ENCODE data around the gene VPS8.
A peak's percentile ranks its signal among the peaks of the same experiment; 100 is the strongest.
"Not testable (repeated sequence)": the region's sequence is repeated elsewhere in the genome, so short reads cannot be mapped to it uniquely, and the experiment has no call there.

The VPS8 gene

GRCh38 chr3:185003876-185004275 is 191.9 kb downstream of the VPS8 start:
- not testable (repeated sequence) for DNase-seq

- DNase-seq: no peak
These were observed 197.7 kb downstream of the VPS8 start for GRCh38 chr3:185009650-185010049.

DNA sequence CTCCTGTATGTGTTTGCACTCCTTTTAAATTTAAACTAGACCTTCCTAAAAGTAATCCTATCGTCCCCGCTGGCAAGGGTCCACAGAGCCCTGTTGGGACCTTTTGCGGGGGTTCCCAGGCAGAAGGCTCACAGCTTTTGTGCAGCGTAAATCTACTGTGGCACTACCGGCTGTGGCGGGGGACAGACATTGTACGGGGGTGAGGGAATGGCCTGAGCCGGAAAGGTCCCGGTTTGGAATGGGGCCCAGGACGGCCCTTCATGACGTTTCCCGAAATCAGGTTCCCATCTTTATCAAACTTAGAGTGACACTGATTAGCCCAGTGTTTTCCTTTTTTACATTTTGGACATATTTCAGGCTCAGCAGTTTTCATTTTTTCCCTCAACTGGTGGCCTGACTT is 205.6 kb downstream of the VPS8 start:
- not testable (repeated sequence) for DNase-seq

- not testable (repeated sequence) for DNase-seq
These were observed 206.0 kb downstream of the VPS8 start for GRCh38 chr3:185017996-185018395.

DNA sequence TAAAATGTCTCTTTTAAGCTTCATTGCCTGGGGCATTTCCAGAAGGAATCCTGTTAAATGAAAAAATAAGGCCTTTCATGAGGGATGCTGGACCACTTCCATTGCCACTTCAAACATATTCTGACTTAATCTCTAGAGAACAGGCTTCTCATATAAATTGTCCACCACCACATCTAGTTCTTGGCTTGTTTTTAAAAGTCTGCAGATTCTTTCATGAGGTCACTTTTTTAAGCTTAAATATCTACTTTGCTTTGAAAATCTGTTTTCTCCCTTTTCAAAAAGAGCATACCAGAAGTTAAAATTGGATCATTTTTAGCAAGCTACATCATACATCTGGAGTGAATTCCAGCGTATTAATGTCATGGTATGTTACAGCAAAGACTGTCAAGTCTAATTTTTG is 209.3 kb downstream of the VPS8 start:
- no peak for DNase-seq

DNA sequence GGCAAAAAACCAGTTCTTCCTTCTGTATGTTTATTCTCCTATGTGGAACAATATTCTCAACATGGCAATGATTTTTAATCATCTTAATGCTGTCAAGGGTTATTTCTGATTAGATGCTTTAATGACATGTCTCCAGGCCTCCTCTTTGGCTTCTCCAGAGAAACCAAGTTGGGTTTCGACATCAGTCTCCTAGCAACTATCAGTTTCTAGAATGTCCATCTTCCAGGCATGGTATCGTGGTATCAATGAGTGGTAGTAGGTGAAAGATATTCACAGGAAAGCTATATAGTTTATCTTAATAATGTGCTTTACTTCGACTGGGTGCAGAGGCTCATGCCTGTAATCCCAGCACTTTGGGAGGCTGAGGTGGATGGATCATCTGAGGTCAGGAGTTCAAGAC is 212.4 kb downstream of the VPS8 start:
- DNase-seq: no peak

- DNase-seq: peak in 1 of 5 experiments; percentile 62
These were observed 213.0 kb downstream of the VPS8 start for GRCh38 chr3:185024966-185025365.

GRCh38 chr3:185028121-185028520 is 216.2 kb downstream of the VPS8 start:
- DNase-seq: no peak

DNA sequence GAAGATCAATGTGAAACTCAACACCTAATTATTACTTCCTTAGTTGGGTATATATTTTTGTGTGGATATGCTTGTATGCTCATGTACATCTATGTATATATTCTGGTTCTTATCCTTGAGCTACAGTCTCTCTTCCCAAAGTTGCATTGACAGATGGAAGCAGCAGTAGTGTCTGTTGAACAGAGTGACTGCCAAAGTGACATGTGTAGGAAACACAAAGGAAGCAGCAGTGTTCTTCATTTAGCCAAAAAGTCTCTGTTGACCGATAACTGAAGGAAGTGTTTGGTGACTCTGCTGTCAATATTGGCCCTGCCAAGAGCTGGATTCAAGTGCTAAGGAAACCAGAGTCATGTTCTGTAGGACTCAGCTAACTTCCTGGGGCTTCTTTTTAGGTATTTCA is 217.1 kb downstream of the VPS8 start:
- no peak for DNase-seq

- DNase-seq: no peak
These were observed 218.4 kb downstream of the VPS8 start for GRCh38 chr3:185030399-185030798.

GRCh38 chr3:185030951-185031350 is 219.0 kb downstream of the VPS8 start:
- DNase-seq: no peak

GRCh38 chr3:185037801-185038200 is 225.8 kb downstream of the VPS8 start:
- no peak for DNase-seq

- DNase-seq: no peak
These were observed 228.5 kb downstream of the VPS8 start for GRCh38 chr3:185040425-185040824.

- DNase-seq: no peak
These were observed 229.6 kb downstream of the VPS8 start for GRCh38 chr3:185041540-185041939.

- DNase-seq: no peak
These were observed 230.5 kb downstream of the VPS8 start for GRCh38 chr3:185042312-185043050.

GRCh38 chr3:185046164-185046515 is 234.2 kb downstream of the VPS8 start:
- DNase-seq: no peak

DNA sequence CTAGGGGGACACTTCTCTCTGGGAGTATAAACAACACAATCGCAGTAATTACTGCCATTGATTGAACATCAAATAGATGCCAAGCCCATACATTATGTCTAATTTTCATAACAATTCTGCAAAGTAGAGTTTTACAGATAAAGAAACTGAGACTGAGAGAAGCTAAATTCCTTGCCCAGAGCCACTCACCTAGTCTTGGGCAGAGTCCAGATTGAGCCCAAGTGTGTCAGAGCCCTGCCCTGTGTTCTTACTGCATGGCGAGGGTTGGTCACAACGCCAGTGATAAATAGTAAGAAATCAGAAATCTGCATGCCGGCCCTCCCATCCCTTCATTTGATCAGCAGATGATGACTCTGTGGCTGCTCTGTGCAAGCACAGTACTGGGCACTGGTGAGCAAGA is 234.6 kb downstream of the VPS8 start:
- DNase-seq: no peak

- no peak for DNase-seq
These were observed 237.7 kb downstream of the VPS8 start for GRCh38 chr3:185049710-185050109.

GRCh38 chr3:185051801-185052200 is 239.8 kb downstream of the VPS8 start:
- no peak for DNase-seq

- no peak for DNase-seq
These were observed 240.7 kb downstream of the VPS8 start for GRCh38 chr3:185052631-185053030.

GRCh38 chr3:185056908-185057307 is 244.9 kb downstream of the VPS8 start:
- DNase-seq: no peak

GRCh38 chr3:185057829-185058228 is 245.9 kb downstream of the VPS8 start:
- no peak for DNase-seq

DNA sequence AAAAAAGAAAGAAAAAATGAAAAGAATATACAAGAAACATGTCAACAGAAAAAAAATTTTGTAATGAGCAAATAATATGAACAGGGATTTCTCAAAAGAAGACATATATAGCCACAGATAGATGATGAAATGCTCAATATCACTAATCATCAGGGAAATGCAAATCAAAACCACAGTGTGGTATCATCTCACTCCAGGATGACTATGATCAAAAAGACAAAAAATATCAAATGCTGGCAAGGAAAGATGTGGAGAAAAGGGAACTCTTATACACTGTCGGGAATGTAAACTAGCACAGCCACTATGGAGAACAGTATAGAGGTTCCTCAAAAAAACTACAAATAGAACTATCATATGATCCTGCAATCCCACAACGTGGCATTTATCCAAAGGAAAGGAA is 246.8 kb downstream of the VPS8 start:
- no peak for DNase-seq

GRCh38 chr3:185059766-185060165 is 247.8 kb downstream of the VPS8 start:
- DNase-seq: no peak

DNA sequence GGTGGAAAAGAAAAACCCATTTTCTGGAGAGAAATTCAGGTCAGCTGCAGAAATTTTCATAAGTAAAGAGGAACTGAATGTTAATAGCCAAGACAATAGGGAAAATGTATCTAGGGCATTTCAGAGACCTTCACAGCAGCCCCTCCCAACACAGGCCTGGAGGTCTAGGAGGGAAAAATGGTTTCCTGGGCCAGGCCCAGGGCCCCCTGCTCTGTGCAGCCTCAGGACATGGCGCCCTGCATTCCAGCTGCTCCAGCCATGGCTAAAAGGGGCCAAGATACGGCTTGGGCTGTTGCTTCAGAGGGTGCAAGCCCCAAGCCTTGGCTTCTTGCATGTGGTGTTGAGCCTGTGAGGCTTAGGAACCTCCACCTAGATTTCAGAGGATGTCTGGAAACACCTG is 248.7 kb downstream of the VPS8 start:
- no peak for DNase-seq
